SK-N-MC (cell line): Measurements from ENCODE around the gene TTLL11.

Experiments used
- EZH2 ChIP-seq: fragments of 200-600 bp; sonication (generic); IDR thresholded peaks from one replicate; pipeline ENCODE4 v1.6.1; 2017; ENCODE audit warnings: antibody characterized with exemption
- POLR2AphosphoS5 ChIP-seq: IDR thresholded peaks from 2 replicates; pipeline ENCODE4 v1.6.1; 2012; ENCODE audit warnings: mild to moderate bottlenecking, low read depth, low read length, borderline replicate concordance

- TF ChIP-seq EZH2 (no peak), POLR2AphosphoS5 (no peak)
Measured at GRCh38 chr9:121811751-121812150, 281.4 kb downstream of the TTLL11 start.
